Esophagus squamous epithelium (tissue), 5 donors: Measurements from ENCODE around the gene GAS2L2. TPM values are rescaled to one million over a fixed set of nuclear protein-coding genes. Genes with fewer than 3 reads are reported as not detected.
A peak's percentile ranks its signal among the peaks of the same experiment; 100 is the strongest.

Experiments used
- DNase-seq: peaks from one replicate; lab custom pipeline; 2025; lab: John Stamatoyannopoulos, UW
- H3K27ac ChIP-seq, 4 donors: fragments of 200-600 bp; sonication (generic); one replicate each; pipeline ENCODE4 v1.5.1; 2016 to 2019; ENCODE audit warnings: mild to moderate bottlenecking in 1 of 4
- H3K27me3 ChIP-seq, 4 donors: fragments of 200-600 bp; sonication (generic); 1 replicate in 3 of 4; 2 replicates in 1 of 4; pipeline versions ENCODE4 v1.5.1 to v1.6.0; 2017 to 2021; ENCODE audit warnings: antibody characterized with exemption in 1 of 4
- H3K36me3 ChIP-seq, 3 donors: fragments of 200-600 bp; sonication (generic); one replicate each; pipeline ENCODE4 v1.5.1; 2016 to 2019
- H3K4me1 ChIP-seq, 3 donors: fragments of 200-600 bp; sonication (generic); one replicate each; pipeline ENCODE4 v1.5.1; 2017 to 2019
- H3K4me3 ChIP-seq, 4 donors: fragments of 200-600 bp; sonication (generic); 1 replicate in 3 of 4; 2 replicates in 1 of 4; pipeline ENCODE4 v1.5.1; 2016 to 2019; ENCODE audit warnings: mild to moderate bottlenecking in 2 of 4, moderate library complexity in 1 of 4
- H3K9me3 ChIP-seq, 3 donors: fragments of 200-600 bp; sonication (generic); one replicate each; pipeline ENCODE4 v1.5.1; 2016 to 2019
- CTCF ChIP-seq, 6 experiments: fragments of 450-650 bp in 4 of 6; fragments of 200-600 bp in 2 of 6; sonication (generic) in 2 of 6; IDR thresholded peaks; one replicate each; pipeline ENCODE4 v1.5.1; 2016 to 2019; ENCODE audit warnings: antibody characterized with exemption in 6 of 6, mild to moderate bottlenecking in 4 of 6, moderate library complexity in 4 of 6
- POLR2A ChIP-seq, 4 donors: fragments of 450-650 bp; IDR thresholded peaks; one replicate each; pipeline ENCODE4 v1.6.1; 2017; ENCODE audit warnings: antibody characterized with exemption in 4 of 4, mild to moderate bottlenecking in 4 of 4, moderate library complexity in 3 of 4
- WGBS, 2 donors: methylation state at CpG; one replicate each; pipeline ENCODE4 v1.1.5; 2018; 5-methylcytosine and 5-hydroxymethylcytosine counted together
- intact Hi-C: fragments of 100-400 bp; cut with DNase I; formaldehyde crosslinking; loops from one replicate; pipeline ENCODE4 v1.15.0; 2022
- total RNA-seq, 4 donors: library from RNA; depleted of rRNA; stranded (reverse); fragments of >200 nt; gene quantifications; one replicate each; pipeline ENCODE4 v1.1.0, GENCODE V29; 2016
- donor health status: DM: yes; HTN: yes; CAD: no.

The GAS2L2 gene
- total RNA-seq, 4 donors from 2014 or later = not detected

GRCh38 chr17:35740997-35741931 is 11.8 kb downstream of the GAS2L2 start:
- intact Hi-C loops = no loop called here
- WGBS, 2 donors = 40 to 85% methylated on average over 10 to 19 of the region's 73 CpGs
- DNase-seq = no peak
- no peaks in the 10 kb centered on the region for H3K36me3 ChIP-seq
- peak overlapping the region in 2 of 4 donors; percentile 23 to 45 for H3K4me3 ChIP-seq
- TF ChIP-seq POLR2A (IDR thresholded peaks at IDR 0.05) (no peak), CTCF (IDR thresholded peaks at IDR 0.05) (no peak)
- H3K4me1 ChIP-seq = peaks cover 5 to 10% (median 7%) of the 10 kb centered on the region in 3 donors
- no peaks in the 10 kb centered on the region for H3K9me3 ChIP-seq
- no peak overlapping the region for H3K27ac ChIP-seq
- peaks cover 0 to 79% (median 5%) of the 10 kb centered on the region in 4 donors for H3K27me3 ChIP-seq

- intact Hi-C loops = no loop called here
These were observed 12.8 kb downstream of the GAS2L2 start for GRCh38 chr17:35740216-35740615.

GRCh38 chr17:35738519-35739133 is 14.4 kb downstream of the GAS2L2 start:
- Histone ChIP-seq H3K36me3 (no peaks in the 10 kb centered on the region), H3K9me3 (no peaks in the 10 kb centered on the region), H3K27ac (no peak overlapping the region), H3K27me3 (peaks cover 0 to 52% (median 5%) of the 10 kb centered on the region in 4 donors), H3K4me3 (no peak overlapping the region), H3K4me1 (peaks cover 5 to 10% (median 7%) of the 10 kb centered on the region in 3 donors)
- no peak for TF ChIP-seq POLR2A (IDR thresholded peaks at IDR 0.05)
- TF ChIP-seq CTCF (IDR thresholded peaks at IDR 0.05) = no peak
- 74 to 100% methylated on average over 3 to 5 of the region's 5 CpGs for WGBS, 2 donors
- no peak for DNase-seq
- intact Hi-C loops = no loop called here

More at GRCh38 chr17:35740216-35740615, 12.8 kb downstream of the GAS2L2 start:
- peaks cover 5 to 10% (median 7%) of the 10 kb centered on the region in 3 donors for H3K4me1 ChIP-seq
- TF ChIP-seq POLR2A (IDR thresholded peaks at IDR 0.05) (no peak), CTCF (IDR thresholded peaks at IDR 0.05) (no peak)
- H3K27me3 ChIP-seq = peaks cover 0 to 68% (median 5%) of the 10 kb centered on the region in 4 donors
- DNase-seq = no peak
- H3K27ac ChIP-seq = no peak overlapping the region
- no peaks in the 10 kb centered on the region for H3K9me3 ChIP-seq
- 91 to 93% methylated on average over 3 to 4 of the region's 7 CpGs for WGBS, 2 donors
- H3K36me3 ChIP-seq = no peaks in the 10 kb centered on the region
- H3K4me3 ChIP-seq = no peak overlapping the region

GRCh38 chr17:35736236-35736635 is 16.8 kb downstream of the GAS2L2 start:
- TF ChIP-seq CTCF (IDR thresholded peaks at IDR 0.05) = no peak
- no peak for TF ChIP-seq POLR2A (IDR thresholded peaks at IDR 0.05)
- no peak overlapping the region for H3K27ac ChIP-seq
- no peaks in the 10 kb centered on the region for H3K9me3 ChIP-seq
- H3K27me3 ChIP-seq = peaks cover 0 to 41% (median 0%) of the 10 kb centered on the region in 4 donors
- DNase-seq = no peak
- H3K36me3 ChIP-seq = no peaks in the 10 kb centered on the region
- peaks cover 4 to 19% (median 13%) of the 10 kb centered on the region in 3 donors for H3K4me1 ChIP-seq
- intact Hi-C loops = no loop called here
- H3K4me3 ChIP-seq = no peak overlapping the region
- 82 to 87% methylated on average over 1 to 5 of the region's 5 CpGs for WGBS, 2 donors
